Ishikawa (cell line): ENCODE data around the gene MAP4K3.

Experiments used
- CEBPB ChIP-seq: IDR thresholded peaks from 2 replicates; pipeline ENCODE4 v1.6.1; 2012
- CREB1 ChIP-seq: IDR thresholded peaks from 2 replicates; pipeline ENCODE4 v1.6.1; 2012; ENCODE audit warnings: low read depth
- EGR1 ChIP-seq: IDR thresholded peaks from 2 replicates; pipeline ENCODE4 v1.6.1; 2012
- EP300 ChIP-seq: IDR thresholded peaks from 2 replicates; pipeline ENCODE4 v1.6.1; 2012; ENCODE audit warnings: borderline replicate concordance
- FOXM1 ChIP-seq: IDR thresholded peaks from 2 replicates; pipeline ENCODE4 v1.6.1; 2012; ENCODE audit warnings: low read depth, borderline replicate concordance
- MAX ChIP-seq: IDR thresholded peaks from 2 replicates; pipeline ENCODE4 v1.6.1; 2012
- NFIC ChIP-seq: IDR thresholded peaks from 2 replicates; pipeline ENCODE4 v1.6.1; 2012
- RAD21 ChIP-seq: IDR thresholded peaks from 2 replicates; pipeline ENCODE4 v1.6.1; 2012; ENCODE audit warnings: low read depth
- TAF1 ChIP-seq: IDR thresholded peaks from 2 replicates; pipeline ENCODE4 v1.6.1; 2012; ENCODE audit warnings: low read depth, mild to moderate bottlenecking
- TCF12 ChIP-seq: IDR thresholded peaks from 2 replicates; pipeline ENCODE4 v1.6.1; 2012; ENCODE audit warnings: low read depth
- TEAD4 ChIP-seq: IDR thresholded peaks from 2 replicates; pipeline ENCODE4 v1.6.1; 2012
- USF1 ChIP-seq: IDR thresholded peaks from 2 replicates; pipeline ENCODE4 v1.6.1; 2012
- YY1 ChIP-seq: IDR thresholded peaks from 2 replicates; pipeline ENCODE4 v1.6.1; 2012; ENCODE audit warnings: low read depth
- ZBTB7A ChIP-seq: IDR thresholded peaks from 2 replicates; pipeline ENCODE4 v1.6.1; 2012; ENCODE audit warnings: low read depth
- TF ChIP-seq, protein P1 (sequence below): IDR thresholded peaks from 2 replicates; pipeline ENCODE4 v1.6.1; 2012; ENCODE audit warnings: low read depth, mild to moderate bottlenecking

MAP4K3 gene

DNA sequence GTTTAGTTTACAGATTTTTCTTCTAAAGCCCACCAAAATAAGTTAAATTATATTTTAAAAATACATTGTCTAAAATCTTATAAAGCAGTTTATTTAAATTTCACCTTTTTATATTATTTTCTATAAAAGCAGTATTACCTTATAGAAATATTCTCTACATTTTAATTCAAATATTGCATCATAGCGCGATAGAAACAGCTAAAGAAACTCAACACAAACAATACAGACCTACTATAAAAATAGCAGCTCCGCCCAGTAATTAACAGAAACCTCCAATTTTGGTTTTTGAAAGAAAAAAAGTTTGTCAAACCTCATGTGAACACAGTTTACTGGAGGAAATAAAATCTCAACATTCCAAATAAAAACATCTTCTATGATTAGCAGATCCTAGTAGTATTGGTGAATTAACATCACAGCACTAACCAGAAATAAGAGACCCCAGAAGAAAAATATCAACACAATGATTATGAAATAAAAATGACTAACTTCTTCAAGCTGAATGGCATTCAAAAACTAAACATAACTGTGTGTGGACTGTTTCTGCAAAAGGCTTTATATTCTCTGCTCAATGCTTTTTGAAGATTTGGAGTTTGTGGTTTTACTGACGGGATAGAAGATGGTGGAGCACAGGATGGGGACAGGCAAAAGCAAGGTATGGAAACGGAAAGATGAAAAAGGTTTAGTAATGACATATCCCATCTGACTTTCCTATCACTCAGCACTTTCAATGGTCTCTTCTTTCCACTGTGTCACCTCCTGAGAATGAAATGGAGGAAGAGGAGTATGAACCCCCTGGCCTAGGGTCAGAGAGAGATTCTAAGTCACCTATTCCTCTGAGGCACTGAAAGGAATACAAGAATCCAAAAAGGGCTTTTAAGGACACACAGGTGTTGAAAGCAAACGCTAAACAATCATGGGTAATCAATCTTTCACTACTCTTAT, 17.5 kb downstream of the MAP4K3 start:
- TF ChIP-seq CREB1 (no peak), YY1 (no peak), NFIC (no peak), TCF12 (no peak), USF1 (no peak), RAD21 (no peak), EP300 (no peak), MAX (no peak), EGR1 (no peak), CEBPB (no peak), TEAD4 (no peak), TAF1 (no peak), ZBTB7A (no peak), FOXM1 (no peak)
- TF ChIP-seq, protein P1, sequence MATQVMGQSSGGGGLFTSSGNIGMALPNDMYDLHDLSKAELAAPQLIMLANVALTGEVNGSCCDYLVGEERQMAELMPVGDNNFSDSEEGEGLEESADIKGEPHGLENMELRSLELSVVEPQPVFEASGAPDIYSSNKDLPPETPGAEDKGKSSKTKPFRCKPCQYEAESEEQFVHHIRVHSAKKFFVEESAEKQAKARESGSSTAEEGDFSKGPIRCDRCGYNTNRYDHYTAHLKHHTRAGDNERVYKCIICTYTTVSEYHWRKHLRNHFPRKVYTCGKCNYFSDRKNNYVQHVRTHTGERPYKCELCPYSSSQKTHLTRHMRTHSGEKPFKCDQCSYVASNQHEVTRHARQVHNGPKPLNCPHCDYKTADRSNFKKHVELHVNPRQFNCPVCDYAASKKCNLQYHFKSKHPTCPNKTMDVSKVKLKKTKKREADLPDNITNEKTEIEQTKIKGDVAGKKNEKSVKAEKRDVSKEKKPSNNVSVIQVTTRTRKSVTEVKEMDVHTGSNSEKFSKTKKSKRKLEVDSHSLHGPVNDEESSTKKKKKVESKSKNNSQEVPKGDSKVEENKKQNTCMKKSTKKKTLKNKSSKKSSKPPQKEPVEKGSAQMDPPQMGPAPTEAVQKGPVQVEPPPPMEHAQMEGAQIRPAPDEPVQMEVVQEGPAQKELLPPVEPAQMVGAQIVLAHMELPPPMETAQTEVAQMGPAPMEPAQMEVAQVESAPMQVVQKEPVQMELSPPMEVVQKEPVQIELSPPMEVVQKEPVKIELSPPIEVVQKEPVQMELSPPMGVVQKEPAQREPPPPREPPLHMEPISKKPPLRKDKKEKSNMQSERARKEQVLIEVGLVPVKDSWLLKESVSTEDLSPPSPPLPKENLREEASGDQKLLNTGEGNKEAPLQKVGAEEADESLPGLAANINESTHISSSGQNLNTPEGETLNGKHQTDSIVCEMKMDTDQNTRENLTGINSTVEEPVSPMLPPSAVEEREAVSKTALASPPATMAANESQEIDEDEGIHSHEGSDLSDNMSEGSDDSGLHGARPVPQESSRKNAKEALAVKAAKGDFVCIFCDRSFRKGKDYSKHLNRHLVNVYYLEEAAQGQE: no peak

- no peak for TF ChIP-seq CEBPB
- no peak for TF ChIP-seq YY1
- no peak for TF ChIP-seq NFIC
- TF ChIP-seq USF1: no peak
- no peak for TF ChIP-seq TAF1
- TF ChIP-seq MAX: no peak
- no peak for TF ChIP-seq EGR1
- no peak for TF ChIP-seq FOXM1
- TF ChIP-seq TCF12: no peak
- TF ChIP-seq TEAD4: no peak
- no peak for TF ChIP-seq CREB1
- TF ChIP-seq EP300: no peak
These were observed 18.6 kb downstream of the MAP4K3 start for GRCh38 chr2:39418491-39418890.

DNA sequence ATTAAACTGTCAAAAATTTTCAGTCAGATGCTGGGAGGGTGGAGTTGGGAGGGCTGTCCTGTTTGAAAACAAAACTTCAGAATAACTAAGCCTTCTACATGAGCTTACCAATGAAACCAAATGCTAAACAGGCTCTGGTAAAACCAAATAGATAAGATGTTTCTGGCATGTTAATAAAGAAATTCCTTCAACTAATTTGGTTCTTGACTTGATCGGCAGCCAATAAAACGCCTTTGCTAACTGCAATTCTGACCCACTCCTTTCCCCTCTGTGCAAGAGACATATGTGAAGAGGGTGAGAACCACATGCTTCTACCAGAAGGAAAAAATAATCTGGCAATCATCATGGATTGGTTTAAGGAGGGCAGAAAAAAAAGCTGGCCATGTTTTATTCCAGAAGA, 20.9 kb downstream of the MAP4K3 start:
- TF ChIP-seq EP300 (no peak), CREB1 (no peak), RAD21 (no peak), TEAD4 (no peak), MAX (no peak), FOXM1 (no peak), CEBPB (no peak)
- TF ChIP-seq, protein P1: no peak

DNA sequence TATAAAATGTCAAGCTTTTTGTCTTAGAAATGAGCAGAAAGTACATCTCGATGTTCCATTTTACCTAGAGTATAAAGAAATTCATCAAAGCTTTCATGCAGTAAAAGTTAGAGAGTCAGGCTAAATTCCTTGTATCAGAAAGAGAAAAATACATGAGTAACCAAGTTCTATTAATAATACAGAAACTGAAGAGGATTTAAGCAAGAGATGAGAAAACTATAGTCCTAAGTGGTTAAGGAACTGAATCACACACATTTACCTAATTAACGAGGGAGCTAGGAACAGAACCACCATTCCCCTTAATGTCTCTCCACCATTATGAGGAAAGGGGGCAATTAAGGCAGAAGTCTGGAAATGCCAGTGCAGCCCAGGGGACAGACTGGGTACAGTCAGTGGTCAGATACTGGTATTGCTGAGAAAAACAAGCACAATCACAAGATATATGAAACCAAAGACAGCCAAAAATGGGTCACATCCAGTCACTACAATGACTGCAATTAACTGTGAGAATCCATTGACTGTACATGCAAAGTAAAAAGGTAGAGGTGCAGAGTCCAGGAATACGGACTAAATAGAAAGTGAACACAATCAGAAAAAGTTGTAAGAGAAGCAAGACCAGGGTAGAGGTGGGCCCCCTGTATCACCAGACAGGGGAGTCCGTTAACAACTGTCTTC, 23.9 kb downstream of the MAP4K3 start:
- TF ChIP-seq, protein P1: no peak
- no peak for TF ChIP-seq RAD21
- TF ChIP-seq TCF12: no peak
- no peak for TF ChIP-seq USF1
- no peak for TF ChIP-seq CREB1
- TF ChIP-seq EP300: no peak
- no peak for TF ChIP-seq EGR1
